ENCODE results near the gene CACNA1H. TPM values are rescaled to one million over a fixed set of nuclear protein-coding genes. Genes with fewer than 3 reads are reported as not detected.
"Not testable (repeated sequence)": the region's sequence is repeated elsewhere in the genome, so short reads cannot be mapped to it uniquely, and the experiment has no call there.

Gene CACNA1H
- polyA plus RNA-seq, 3 donors = 20.3 to 30.5 (median 29.4) TPM

DNA sequence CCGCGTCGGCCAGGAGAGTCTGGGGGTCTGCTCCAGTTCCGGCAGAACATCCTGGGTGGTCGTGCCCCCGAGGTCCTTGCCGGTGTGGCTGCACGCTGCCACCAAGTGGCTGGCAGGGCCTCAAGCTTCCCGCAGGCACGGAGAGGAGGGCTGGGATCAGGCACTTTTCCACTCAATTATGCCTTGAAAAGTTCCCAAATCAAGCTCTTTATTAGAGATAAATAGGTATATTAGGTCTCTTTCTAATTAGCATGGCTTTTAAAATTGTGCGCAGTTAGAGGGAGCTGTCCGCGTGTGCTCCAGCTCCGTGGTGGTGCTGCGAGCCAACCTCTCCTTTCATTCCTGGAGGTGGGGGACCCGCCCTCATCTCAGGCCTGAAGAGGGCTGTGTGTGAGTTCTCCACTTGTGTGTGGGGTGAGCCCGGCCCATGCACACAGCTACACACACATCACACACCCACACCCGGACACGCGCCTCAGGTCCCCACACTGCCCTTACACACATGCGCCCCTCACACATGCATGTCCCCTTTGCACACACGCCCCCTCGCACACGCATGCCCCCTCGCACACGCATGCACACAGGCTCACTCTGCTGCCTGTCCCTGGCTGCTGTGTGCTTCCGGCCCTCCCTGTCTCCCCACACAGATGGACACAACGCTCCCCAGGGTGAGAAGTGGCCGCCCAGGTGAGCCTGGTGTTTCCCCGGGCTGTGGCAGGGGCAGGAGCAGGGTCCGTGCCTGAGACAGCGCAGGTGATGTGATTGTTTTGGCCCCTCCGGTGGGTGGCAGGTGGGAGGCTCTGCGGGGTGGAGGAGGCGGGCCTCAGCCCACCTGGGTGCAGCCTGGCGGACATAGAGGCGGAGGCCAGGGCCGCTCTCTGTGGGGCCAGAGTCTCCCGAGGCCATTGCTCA is 28.8 kb downstream of the CACNA1H start:
- DNase-seq (ENCODE audit: extremely low read depth in 1 of 11, low read depth in 9 of 11, low spot score in 4 of 11) = no peak

- DNase-seq (ENCODE audit: extremely low read depth in 1 of 11, low read depth in 9 of 11, low spot score in 4 of 11) = peak in 8 of 11 donors; percentile 66 to 88 (median 75)
Measured at GRCh38 chr16:1182316-1182671, 29.4 kb downstream of the CACNA1H start.

DNA sequence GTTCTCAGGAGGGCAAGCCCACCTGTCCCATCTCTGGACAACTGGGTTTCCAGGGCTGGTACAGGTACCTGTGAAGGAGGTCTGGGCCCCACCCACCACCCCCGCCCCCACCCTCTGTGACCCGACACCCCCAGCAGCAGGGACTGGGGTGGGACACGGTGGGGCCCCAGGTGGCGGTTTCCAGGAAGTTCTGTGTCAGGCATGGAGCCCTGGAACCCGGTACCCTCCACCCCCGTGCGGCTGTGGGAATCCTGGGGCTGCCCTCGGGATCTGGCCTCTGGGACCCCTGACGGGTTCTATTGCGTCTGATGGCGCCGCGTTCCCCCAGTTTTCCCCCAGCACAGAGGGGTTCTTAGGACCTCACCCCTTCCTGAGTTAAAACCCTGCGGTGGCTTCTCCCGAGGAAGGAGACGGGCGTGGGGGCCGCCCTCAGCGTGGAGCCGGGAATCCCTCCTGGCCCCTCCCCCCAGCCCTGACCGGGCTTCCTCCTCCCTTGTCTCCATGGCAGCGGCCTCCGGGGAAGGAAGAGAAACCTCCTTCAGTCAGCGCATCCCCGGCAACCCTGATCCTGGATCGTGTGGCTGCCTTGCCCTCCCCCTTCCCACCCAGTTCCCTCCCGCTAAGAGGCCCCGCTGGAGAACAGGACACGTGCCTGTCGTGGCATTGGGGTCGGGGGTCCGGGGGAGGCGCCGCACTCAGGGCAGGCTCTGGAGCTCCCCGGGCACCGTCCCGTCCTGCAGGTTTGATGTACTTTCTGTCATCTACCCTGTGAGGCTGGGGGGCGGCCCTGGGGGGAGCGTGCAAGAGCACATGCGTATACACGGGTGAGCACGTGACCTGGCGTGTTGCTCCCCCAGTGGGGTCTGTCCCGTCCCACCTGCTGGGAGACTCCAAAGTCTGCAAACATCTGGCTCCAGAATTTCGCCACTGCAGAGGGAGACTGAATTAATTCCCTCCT is 30.3 kb downstream of the CACNA1H start:
- peak in 3 of 11 donors; percentile 66 to 83 (median 74) for DNase-seq (ENCODE audit: extremely low read depth in 1 of 11, low read depth in 9 of 11, low spot score in 4 of 11)

- DNase-seq (ENCODE audit: extremely low read depth in 1 of 11, low read depth in 9 of 11, low spot score in 4 of 11) = no peak
Measured at GRCh38 chr16:1184156-1184868, 31.4 kb downstream of the CACNA1H start.

GRCh38 chr16:1184980-1185379 is 32.1 kb downstream of the CACNA1H start:
- DNase-seq (ENCODE audit: extremely low read depth in 1 of 11, low read depth in 9 of 11, low spot score in 4 of 11) = no peak

GRCh38 chr16:1185460-1186207 is 32.7 kb downstream of the CACNA1H start:
- DNase-seq (ENCODE audit: extremely low read depth in 1 of 11, low read depth in 9 of 11, low spot score in 4 of 11) = not testable (repeated sequence)

GRCh38 chr16:1188432-1189189 is 35.7 kb downstream of the CACNA1H start:
- peak in 5 of 11 donors; percentile 65 to 74 (median 68) for DNase-seq (ENCODE audit: extremely low read depth in 1 of 11, low read depth in 9 of 11, low spot score in 4 of 11)

DNA sequence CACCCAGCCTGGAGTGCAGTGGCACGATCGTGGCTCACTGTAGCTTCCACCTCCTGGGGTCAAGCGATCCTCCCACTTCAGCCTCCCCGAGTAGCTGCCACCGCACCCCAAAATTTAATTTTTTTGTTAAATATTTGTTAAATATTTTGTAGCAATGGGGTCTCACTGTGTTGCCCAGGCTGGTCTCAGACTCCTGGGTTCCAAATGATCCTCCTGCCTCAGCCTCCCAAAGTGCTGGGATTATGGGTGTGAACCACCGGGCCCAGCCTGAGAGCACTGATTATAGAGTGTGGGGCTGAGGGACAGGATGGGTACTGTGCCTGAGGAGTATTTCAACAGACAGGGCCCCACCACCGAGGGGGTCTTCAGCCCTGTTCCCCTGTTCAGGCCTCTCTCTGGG is 36.5 kb downstream of the CACNA1H start:
- no peak for DNase-seq (ENCODE audit: extremely low read depth in 1 of 11, low read depth in 9 of 11, low spot score in 4 of 11)

DNA sequence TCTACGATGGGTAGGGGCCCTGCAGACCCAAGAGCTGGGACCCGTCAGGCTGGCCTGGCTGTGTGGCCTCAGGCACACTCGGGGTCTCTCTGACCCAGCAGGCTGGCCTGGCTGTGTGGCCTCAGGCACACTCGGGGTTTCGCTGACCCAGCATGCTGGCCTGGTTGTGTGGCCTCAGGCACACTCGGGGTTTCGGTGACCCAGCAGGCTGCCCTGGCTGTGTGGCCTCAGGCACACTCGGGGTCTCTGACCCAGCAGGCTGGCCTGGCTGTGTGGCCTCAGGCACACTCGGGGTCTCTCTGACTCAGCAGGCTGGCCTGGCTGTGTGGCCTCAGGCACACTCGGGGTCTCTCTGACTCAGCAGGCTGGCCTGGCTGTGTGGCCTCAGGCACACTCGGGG is 37.9 kb downstream of the CACNA1H start:
- DNase-seq (ENCODE audit: extremely low read depth in 1 of 11, low read depth in 9 of 11, low spot score in 4 of 11) = not testable (repeated sequence)

DNA sequence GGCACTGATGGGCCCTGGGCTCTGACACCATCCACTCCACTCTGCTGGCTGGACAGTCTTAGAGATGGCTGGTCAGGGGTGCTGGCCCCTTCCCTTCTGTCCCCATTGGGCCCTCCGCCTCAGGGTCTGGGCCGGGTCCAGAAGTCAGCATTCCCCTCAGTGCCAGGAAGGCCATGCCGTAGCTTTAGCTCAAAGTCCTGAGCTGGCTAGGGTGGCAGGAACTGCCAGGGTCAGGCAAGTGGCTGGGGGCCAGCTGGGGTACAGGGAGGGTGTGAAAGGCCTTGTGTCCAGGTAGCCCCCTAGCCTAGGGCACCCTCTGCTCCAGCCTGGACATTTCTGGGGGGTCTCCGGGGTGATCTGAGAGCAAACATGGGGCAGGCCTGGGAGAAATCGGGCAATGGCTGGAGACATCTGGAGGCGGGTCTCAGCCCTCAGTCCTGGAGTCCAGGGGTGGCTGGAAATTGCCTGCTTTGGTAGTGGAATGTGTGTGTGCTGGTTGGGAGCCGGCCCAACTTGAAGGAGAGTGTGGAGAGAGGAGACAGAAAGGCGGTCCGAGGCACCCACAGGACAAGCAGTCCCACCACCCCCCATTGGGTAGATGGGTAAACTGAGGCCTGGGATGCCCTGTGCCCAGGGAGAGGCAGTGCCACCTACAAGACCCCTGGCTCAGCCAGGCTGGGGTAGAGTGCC is 39.6 kb downstream of the CACNA1H start:
- DNase-seq (ENCODE audit: extremely low read depth in 1 of 11, low read depth in 9 of 11, low spot score in 4 of 11) = no peak

GRCh38 chr16:1193143-1193824 is 40.4 kb downstream of the CACNA1H start:
- no peak for DNase-seq (ENCODE audit: extremely low read depth in 1 of 11, low read depth in 9 of 11, low spot score in 4 of 11)

GRCh38 chr16:1193825-1194581 is 41.1 kb downstream of the CACNA1H start:
- no peak for DNase-seq (ENCODE audit: extremely low read depth in 1 of 11, low read depth in 9 of 11, low spot score in 4 of 11)

GRCh38 chr16:1194665-1195392 is 41.9 kb downstream of the CACNA1H start:
- no peak for DNase-seq (ENCODE audit: extremely low read depth in 1 of 11, low read depth in 9 of 11, low spot score in 4 of 11)

DNA sequence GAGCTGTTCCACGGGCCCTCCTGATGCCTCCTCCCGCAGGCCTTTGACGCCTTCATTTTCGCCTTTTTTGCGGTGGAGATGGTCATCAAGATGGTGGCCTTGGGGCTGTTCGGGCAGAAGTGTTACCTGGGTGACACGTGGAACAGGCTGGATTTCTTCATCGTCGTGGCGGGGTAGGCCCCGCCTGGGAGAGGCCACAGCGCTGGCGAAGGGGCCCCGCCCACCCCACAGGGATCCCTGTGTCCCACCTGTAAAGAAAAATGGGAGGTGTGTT is 42.4 kb downstream of the CACNA1H start:
- no peak for DNase-seq (ENCODE audit: extremely low read depth in 1 of 11, low read depth in 9 of 11, low spot score in 4 of 11)

- no peak for DNase-seq (ENCODE audit: extremely low read depth in 1 of 11, low read depth in 9 of 11, low spot score in 4 of 11)
Measured at GRCh38 chr16:1196494-1196893, 43.6 kb downstream of the CACNA1H start.
